K562 (cell line): ENCODE data around the gene CCDC137. TPM values are rescaled to one million over a fixed set of nuclear protein-coding genes. Genes with fewer than 3 reads are reported as not detected.

ENCODE experiments used
- BCL6 ChIP-seq: fragments of 250-450 bp; sonication (Bioruptor Pico); IDR thresholded peaks from 2 replicates; pipeline ENCODE4 v1.4.0; 2020
- CBFA2T2 ChIP-seq: fragments of 450-650 bp; conservative IDR thresholded peaks from 2 replicates; pipeline ENCODE4 v1.6.1; 2017; ENCODE audit warnings: mild to moderate bottlenecking
- DDX20 ChIP-seq: fragments of 450-650 bp; IDR thresholded peaks from 2 replicates; pipeline ENCODE4 v1.6.1; 2016; ENCODE audit warnings: missing genetic modification characterization, low read depth, mild to moderate bottlenecking, missing compliant biosample characterization, moderate library complexity
- E2F3 ChIP-seq: fragments of 250-450 bp; sonication (Bioruptor Pico); IDR thresholded peaks from 2 replicates; pipeline ENCODE4 v1.4.0; 2020; ENCODE audit warnings: mild to moderate bottlenecking
- GTF2E2 ChIP-seq: fragments of 200-800 bp; sonication (Bioruptor generic); IDR thresholded peaks from 2 replicates; pipeline ENCODE4 v1.6.1; 2016; ENCODE audit warnings: missing genetic modification characterization, missing compliant biosample characterization
- HBP1 ChIP-seq: fragments of 450-650 bp; formaldehyde crosslinking; IDR thresholded peaks from 2 replicates; pipeline ENCODE4 v1.4.0; 2022; ENCODE audit warnings: missing genetic modification characterization
- NR1H2 ChIP-seq: sonication (generic); formaldehyde crosslinking; IDR thresholded peaks from 2 replicates; pipeline ENCODE4 v1.4.0; 2020; ENCODE audit warnings: mild to moderate bottlenecking, missing genetic modification reagents
- POLR2AphosphoS5 ChIP-seq: IDR thresholded peaks from 2 replicates; pipeline ENCODE4 v1.6.1; 2011; ENCODE audit warnings: mild to moderate bottlenecking, low read depth, low read length, moderate library complexity; ENCODE audit not compliant: control insufficient read depth, insufficient read depth
- TCF3 ChIP-seq: sonication (generic); formaldehyde crosslinking; IDR thresholded peaks from 2 replicates; pipeline ENCODE4 v1.4.0; 2020; ENCODE audit warnings: mild to moderate bottlenecking, missing genetic modification reagents
- ZBTB5 ChIP-seq: fragments of 450-650 bp; IDR thresholded peaks from 2 replicates; pipeline ENCODE4 v1.6.1; 2017; ENCODE audit warnings: antibody characterized with exemption
- polyA plus RNA-seq, 8 experiments: library from polyadenylated mRNA; depleted of rRNA in 4 of 8; stranded (reverse) in 5 of 8; unstranded in 3 of 8; fragments of >200 nt; fragmentation: Nextera tagmentation in 2 of 8; fragmentation: Illumina TruSeq in 1 of 8; extraction: Ambion mirVana in 2 of 8; extraction: Trizol in 1 of 8; gene quantifications; 2 replicates each; pipeline versions ENCODE4 v1.2.1 to v1.2.3, GENCODE V29; 2011 to 2014; ENCODE audit warnings: inconsistent platforms in 1 of 8, missing spikeins in 1 of 8
- total RNA-seq, 7 experiments: library from RNA; depleted of rRNA in 6 of 7; stranded (reverse); fragments of >200 nt in 6 of 7; fragmentation: Illumina TruSeq in 2 of 7; extraction: Trizol in 2 of 7; gene quantifications; 2 replicates each; pipeline versions ENCODE4 v1.2.1 to v1.2.3, GENCODE V29; 2011 to 2021; ENCODE audit warnings: low replicate concordance in 1 of 7
- TF ChIP-seq, protein P1 (sequence below): fragments of 250-450 bp; sonication (Bioruptor Pico); IDR thresholded peaks from 2 replicates; pipeline ENCODE4 v1.4.0; 2020; ENCODE audit warnings: mild to moderate bottlenecking
- TF ChIP-seq, protein P2 (sequence below), 3 experiments: fragments of 200-800 bp in 1 of 3; fragments of 250-450 bp in 1 of 3; fragments of 450-650 bp in 1 of 3; sonication (Bioruptor Pico) in 1 of 3; sonication (Bioruptor generic) in 1 of 3; formaldehyde crosslinking in 1 of 3; IDR thresholded peaks; 2 replicates each; pipeline versions ENCODE4 v1.6.1 to v1.8.0; 2016 to 2022; ENCODE audit warnings: mild to moderate bottlenecking in 2 of 3, missing genetic modification characterization in 2 of 3, missing compliant biosample characterization in 1 of 3, moderate library complexity in 1 of 3
- TF ChIP-seq, protein P3 (sequence below): fragments of 250-450 bp; sonication (Bioruptor Pico); IDR thresholded peaks from 2 replicates; pipeline ENCODE4 v1.4.0; 2020; ENCODE audit warnings: mild to moderate bottlenecking, moderate library complexity

Gene CCDC137
- total and polyA plus RNA-seq, 9 of the 15 experiments (the other 6 are each of a cell fraction or from before 2014, with no cell fraction given): 2.3 to 68.1 (median 38.3) TPM

DNA sequence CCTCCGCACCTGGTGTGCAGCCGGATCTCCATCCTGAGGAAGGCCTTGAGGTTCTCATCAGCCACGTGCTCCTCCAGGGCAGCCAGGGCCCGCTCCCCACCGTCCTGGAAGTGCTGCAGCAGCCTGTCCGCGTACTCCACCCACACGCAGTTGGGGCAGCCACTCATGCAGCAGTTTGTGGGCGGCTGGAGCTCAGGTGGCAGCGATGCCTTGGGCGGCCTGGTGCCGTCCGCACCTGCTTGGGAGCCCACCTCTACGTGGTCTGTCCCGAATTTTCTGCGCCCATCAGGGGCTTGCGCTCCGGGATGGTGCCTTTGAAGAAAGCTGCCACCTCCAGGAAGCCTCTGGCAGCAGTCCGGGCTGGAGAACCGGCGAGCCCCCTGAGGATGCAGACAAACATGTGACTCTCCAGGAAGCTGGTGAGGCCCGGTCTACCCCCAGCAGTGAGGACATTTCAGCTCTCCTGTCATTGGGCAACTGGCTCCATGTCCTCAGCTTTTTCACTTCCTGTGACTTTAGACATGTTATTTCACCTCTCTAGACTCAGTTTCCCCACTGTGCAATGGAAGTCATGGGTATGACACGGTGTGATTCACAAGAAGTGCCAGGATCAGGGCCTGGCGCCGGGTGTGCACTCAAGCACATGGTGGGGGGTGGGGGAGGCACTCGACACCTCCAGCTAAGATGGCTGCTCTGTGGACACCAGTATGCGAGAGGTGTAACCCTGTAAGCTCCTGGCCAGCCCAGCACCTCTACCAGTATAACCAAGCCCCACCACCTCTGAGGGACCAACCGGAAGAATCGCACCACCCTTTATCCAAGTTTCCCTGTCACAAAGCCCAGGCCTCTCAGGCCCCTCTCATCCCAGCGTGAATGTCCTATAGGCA, 1.1 kb upstream of the CCDC137 start (continued):
- TF ChIP-seq, protein P1, sequence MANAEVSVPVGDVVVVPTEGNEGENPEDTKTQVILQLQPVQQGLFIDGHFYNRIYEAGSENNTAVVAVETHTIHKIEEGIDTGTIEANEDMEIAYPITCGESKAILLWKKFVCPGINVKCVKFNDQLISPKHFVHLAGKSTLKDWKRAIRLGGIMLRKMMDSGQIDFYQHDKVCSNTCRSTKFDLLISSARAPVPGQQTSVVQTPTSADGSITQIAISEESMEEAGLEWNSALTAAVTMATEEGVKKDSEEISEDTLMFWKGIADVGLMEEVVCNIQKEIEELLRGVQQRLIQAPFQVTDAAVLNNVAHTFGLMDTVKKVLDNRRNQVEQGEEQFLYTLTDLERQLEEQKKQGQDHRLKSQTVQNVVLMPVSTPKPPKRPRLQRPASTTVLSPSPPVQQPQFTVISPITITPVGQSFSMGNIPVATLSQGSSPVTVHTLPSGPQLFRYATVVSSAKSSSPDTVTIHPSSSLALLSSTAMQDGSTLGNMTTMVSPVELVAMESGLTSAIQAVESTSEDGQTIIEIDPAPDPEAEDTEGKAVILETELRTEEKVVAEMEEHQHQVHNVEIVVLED (CRISPR knock-in tag): peak; percentile 52; the same call in 1 of the 2 replicates
- TF ChIP-seq, protein P2, sequence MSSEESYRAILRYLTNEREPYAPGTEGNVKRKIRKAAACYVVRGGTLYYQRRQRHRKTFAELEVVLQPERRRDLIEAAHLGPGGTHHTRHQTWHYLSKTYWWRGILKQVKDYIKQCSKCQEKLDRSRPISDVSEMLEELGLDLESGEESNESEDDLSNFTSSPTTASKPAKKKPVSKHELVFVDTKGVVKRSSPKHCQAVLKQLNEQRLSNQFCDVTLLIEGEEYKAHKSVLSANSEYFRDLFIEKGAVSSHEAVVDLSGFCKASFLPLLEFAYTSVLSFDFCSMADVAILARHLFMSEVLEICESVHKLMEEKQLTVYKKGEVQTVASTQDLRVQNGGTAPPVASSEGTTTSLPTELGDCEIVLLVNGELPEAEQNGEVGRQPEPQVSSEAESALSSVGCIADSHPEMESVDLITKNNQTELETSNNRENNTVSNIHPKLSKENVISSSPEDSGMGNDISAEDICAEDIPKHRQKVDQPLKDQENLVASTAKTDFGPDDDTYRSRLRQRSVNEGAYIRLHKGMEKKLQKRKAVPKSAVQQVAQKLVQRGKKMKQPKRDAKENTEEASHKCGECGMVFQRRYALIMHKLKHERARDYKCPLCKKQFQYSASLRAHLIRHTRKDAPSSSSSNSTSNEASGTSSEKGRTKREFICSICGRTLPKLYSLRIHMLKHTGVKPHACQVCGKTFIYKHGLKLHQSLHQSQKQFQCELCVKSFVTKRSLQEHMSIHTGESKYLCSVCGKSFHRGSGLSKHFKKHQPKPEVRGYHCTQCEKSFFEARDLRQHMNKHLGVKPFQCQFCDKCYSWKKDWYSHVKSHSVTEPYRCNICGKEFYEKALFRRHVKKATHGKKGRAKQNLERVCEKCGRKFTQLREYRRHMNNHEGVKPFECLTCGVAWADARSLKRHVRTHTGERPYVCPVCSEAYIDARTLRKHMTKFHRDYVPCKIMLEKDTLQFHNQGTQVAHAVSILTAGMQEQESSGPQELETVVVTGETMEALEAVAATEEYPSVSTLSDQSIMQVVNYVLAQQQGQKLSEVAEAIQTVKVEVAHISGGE (CRISPR knock-in tag; IDR thresholded peaks at IDR 0.05): no peak; a peak in 1 of 6 replicates
- TF ChIP-seq DDX20 (tag): no peak
- TF ChIP-seq GTF2E2: no peak
- TF ChIP-seq ZBTB5: no peak
- TF ChIP-seq CBFA2T2: no peak
- peak; percentile 20; the same call in 1 of the 2 replicates for TF ChIP-seq POLR2AphosphoS5
- peak; percentile 91 for TF ChIP-seq E2F3 (CRISPR knock-in tag)
- TF ChIP-seq, protein P3, sequence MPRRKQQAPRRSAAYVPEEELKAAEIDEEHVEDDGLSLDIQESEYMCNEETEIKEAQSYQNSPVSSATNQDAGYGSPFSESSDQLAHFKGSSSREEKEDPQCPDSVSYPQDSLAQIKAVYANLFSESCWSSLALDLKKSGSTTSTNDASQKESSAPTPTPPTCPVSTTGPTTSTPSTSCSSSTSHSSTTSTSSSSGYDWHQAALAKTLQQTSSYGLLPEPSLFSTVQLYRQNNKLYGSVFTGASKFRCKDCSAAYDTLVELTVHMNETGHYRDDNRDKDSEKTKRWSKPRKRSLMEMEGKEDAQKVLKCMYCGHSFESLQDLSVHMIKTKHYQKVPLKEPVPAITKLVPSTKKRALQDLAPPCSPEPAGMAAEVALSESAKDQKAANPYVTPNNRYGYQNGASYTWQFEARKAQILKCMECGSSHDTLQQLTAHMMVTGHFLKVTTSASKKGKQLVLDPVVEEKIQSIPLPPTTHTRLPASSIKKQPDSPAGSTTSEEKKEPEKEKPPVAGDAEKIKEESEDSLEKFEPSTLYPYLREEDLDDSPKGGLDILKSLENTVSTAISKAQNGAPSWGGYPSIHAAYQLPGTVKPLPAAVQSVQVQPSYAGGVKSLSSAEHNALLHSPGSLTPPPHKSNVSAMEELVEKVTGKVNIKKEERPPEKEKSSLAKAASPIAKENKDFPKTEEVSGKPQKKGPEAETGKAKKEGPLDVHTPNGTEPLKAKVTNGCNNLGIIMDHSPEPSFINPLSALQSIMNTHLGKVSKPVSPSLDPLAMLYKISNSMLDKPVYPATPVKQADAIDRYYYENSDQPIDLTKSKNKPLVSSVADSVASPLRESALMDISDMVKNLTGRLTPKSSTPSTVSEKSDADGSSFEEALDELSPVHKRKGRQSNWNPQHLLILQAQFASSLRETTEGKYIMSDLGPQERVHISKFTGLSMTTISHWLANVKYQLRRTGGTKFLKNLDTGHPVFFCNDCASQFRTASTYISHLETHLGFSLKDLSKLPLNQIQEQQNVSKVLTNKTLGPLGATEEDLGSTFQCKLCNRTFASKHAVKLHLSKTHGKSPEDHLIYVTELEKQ (CRISPR knock-in tag): peak; percentile 83
- no peak for TF ChIP-seq TCF3
- no peak; the same call in 1 of the 2 replicates for TF ChIP-seq NR1H2 (CRISPR knock-in tag)
- TF ChIP-seq HBP1 (CRISPR knock-in tag): peak; percentile 86; the same call in 1 of the 2 replicates
- 0 out of 2 replicates have a peak, but pooled peaks have one; percentile 47 for TF ChIP-seq BCL6 (CRISPR knock-in tag)
